Body of pancreas (tissue), 4 donors: ENCODE results near the gene LCN12. TPM values are rescaled to one million over a fixed set of nuclear protein-coding genes. Genes with fewer than 3 reads are reported as not detected.

Source experiments
- ATAC-seq: fragments of 150-250 bp; one replicate; pipeline ENCODE4 v1.9.1; 2016
- DNase-seq, 4 donors: peaks; one replicate each; pipeline ENCODE4 v3.0.0-alpha.2; 2019
- H3K27ac ChIP-seq, 4 donors: fragments of 200-600 bp; sonication (generic); 1 replicate in 3 of 4; 2 replicates in 1 of 4; pipeline versions ENCODE4 v1.5.1 to v1.6.1; 2016 to 2019; ENCODE audit warnings: mild to moderate bottlenecking in 1 of 4, mixed read lengths in 1 of 4, moderate library complexity in 1 of 4
- H3K27me3 ChIP-seq, 2 donors: fragments of 200-600 bp; sonication (generic); one replicate each; pipeline ENCODE4 v1.6.0; 2016; ENCODE audit warnings: mild to moderate bottlenecking in 1 of 2
- H3K36me3 ChIP-seq, 2 donors: fragments of 200-600 bp; sonication (generic); replicated peaks in 1 of 2; 2 replicates each; pipeline ENCODE4 v1.5.1; 2016; ENCODE audit warnings: low read depth in 2 of 2; ENCODE audit not compliant: insufficient read depth in 1 of 2
- H3K4me1 ChIP-seq: fragments of 200-600 bp; sonication (generic); one replicate; pipeline ENCODE4 v1.6.0; 2016
- H3K4me3 ChIP-seq, 2 donors: fragments of 200-600 bp; sonication (generic); 1 replicate in 1 of 2; 2 replicates in 1 of 2; pipeline ENCODE4 v1.5.1; 2016 to 2019
- H3K9me3 ChIP-seq, 3 donors: fragments of 200-600 bp; sonication (generic); 1 replicate in 2 of 3; 2 replicates in 1 of 3; pipeline ENCODE4 v1.5.1; 2016
- CTCF ChIP-seq, 7 experiments: fragments of 450-650 bp in 4 of 7; fragments of 200-600 bp in 3 of 7; sonication (generic) in 3 of 7; IDR thresholded peaks; one replicate each; pipeline ENCODE4 v1.5.1; 2016 to 2019; ENCODE audit warnings: antibody characterized with exemption in 7 of 7
- POLR2A ChIP-seq, 3 donors: fragments of 450-650 bp; IDR thresholded peaks; one replicate each; pipeline ENCODE4 v1.6.1; 2016; ENCODE audit warnings: antibody characterized with exemption in 3 of 3, mild to moderate bottlenecking in 2 of 3
- WGBS, 2 donors: methylation state at CpG; one replicate each; pipeline ENCODE4 v1.1.5; 2017; 5-methylcytosine and 5-hydroxymethylcytosine counted together
- intact Hi-C: fragments of 100-400 bp; cut with DNase I; formaldehyde crosslinking; loops from one replicate; pipeline ENCODE4 v1.15.1; 2023
- total RNA-seq, 2 donors: library from RNA; depleted of rRNA; stranded (reverse); fragments of >200 nt; gene quantifications; one replicate each; pipeline ENCODE4 v1.1.0, GENCODE V29; 2016

The LCN12 gene
- total RNA-seq, 2 donors from 2014 or later = 1.3 to 4.9 TPM

GRCh38 chr9:136970361-136970760 is 18.3 kb downstream of the LCN12 start:
- intact Hi-C loops = no loop called here
- Histone ChIP-seq H3K9me3 (no peaks in the 10 kb centered on the region), H3K27ac (no peak overlapping the region), H3K4me1 (peaks cover 7% of the 10 kb centered on the region), H3K4me3 (no peak overlapping the region), H3K27me3 (no peaks in the 10 kb centered on the region), H3K36me3 (no peaks in the 10 kb centered on the region)
- TF ChIP-seq CTCF (IDR thresholded peaks at IDR 0.05) = no peak
- TF ChIP-seq POLR2A (IDR thresholded peaks at IDR 0.05) = no peak
- no peak for DNase-seq
- 93 to 100% methylated on average over 3 to 5 of the region's 11 CpGs for WGBS, 2 donors
- ATAC-seq = no peak

- H3K27me3 ChIP-seq = no peaks in the 10 kb centered on the region
- H3K36me3 ChIP-seq = no peaks in the 10 kb centered on the region
- H3K4me3 ChIP-seq = no peak overlapping the region
- TF ChIP-seq POLR2A (IDR thresholded peaks at IDR 0.05) (no peak), CTCF (IDR thresholded peaks at IDR 0.05) (no peak)
- DNase-seq (no peak), ATAC-seq (no peak)
- H3K27ac ChIP-seq = no peak overlapping the region
- intact Hi-C loops = no loop called here
- 71 to 79% methylated on average over 6 to 14 of the region's 14 CpGs for WGBS, 2 donors
- no peaks in the 10 kb centered on the region for H3K4me1 ChIP-seq
- no peaks in the 10 kb centered on the region for H3K9me3 ChIP-seq
These were observed 19.7 kb downstream of the LCN12 start for GRCh38 chr9:136971746-136972145.

- ATAC-seq (no peak), DNase-seq (no peak)
- H3K4me3 ChIP-seq = no peak overlapping the region
- no peaks in the 10 kb centered on the region for H3K9me3 ChIP-seq
- no peaks in the 10 kb centered on the region for H3K27me3 ChIP-seq
- WGBS, 2 donors = 70 to 83% methylated on average over 7 to 11 of the region's 11 CpGs
- TF ChIP-seq CTCF (IDR thresholded peaks at IDR 0.05) = no peak
- no peak for TF ChIP-seq POLR2A (IDR thresholded peaks at IDR 0.05)
- no peak overlapping the region for H3K27ac ChIP-seq
- no peaks in the 10 kb centered on the region for H3K36me3 ChIP-seq
- H3K4me1 ChIP-seq = no peaks in the 10 kb centered on the region
- intact Hi-C loops = no loop called here
These were observed 20.3 kb downstream of the LCN12 start for GRCh38 chr9:136972335-136972734.

GRCh38 chr9:136972743-136973142 is 20.7 kb downstream of the LCN12 start:
- TF ChIP-seq POLR2A (IDR thresholded peaks at IDR 0.05) = no peak
- no peak for TF ChIP-seq CTCF (IDR thresholded peaks at IDR 0.05)
- Histone ChIP-seq H3K4me3 (no peak overlapping the region), H3K4me1 (peaks cover 2% of the 10 kb centered on the region), H3K9me3 (no peaks in the 10 kb centered on the region), H3K27me3 (no peaks in the 10 kb centered on the region), H3K36me3 (no peaks in the 10 kb centered on the region), H3K27ac (no peak overlapping the region)
- intact Hi-C loops = no loop called here
- 52 to 64% methylated on average over 3 to 13 of the region's 13 CpGs for WGBS, 2 donors
- ATAC-seq = no peak
- DNase-seq = no peak
